Ovary (tissue), 9 donors: ENCODE data around the gene CKAP5. TPM values are rescaled to one million over a fixed set of nuclear protein-coding genes. Genes with fewer than 3 reads are reported as not detected.

Experiments used
- DNase-seq, 5 donors: peaks; one replicate each; pipeline ENCODE4 v3.0.0-alpha.2; 2019 to 2020
- H3K27ac ChIP-seq, 2 donors: fragments of 200-600 bp; one replicate each; pipeline versions ENCODE4 v1.5.1 to v1.8.0; 2019 to 2022
- H3K27me3 ChIP-seq: fragments of 200-600 bp; one replicate; pipeline ENCODE4 v1.8.0; 2022
- H3K36me3 ChIP-seq: fragments of 200-600 bp; sonication (generic); one replicate; pipeline ENCODE4 v1.5.1; 2019
- H3K4me1 ChIP-seq: one replicate; pipeline ENCODE4 v1.8.1; 2013; ENCODE audit warnings: mild to moderate bottlenecking, moderate library complexity; ENCODE audit not compliant: insufficient read depth
- H3K4me3 ChIP-seq: fragments of 200-600 bp; sonication (generic); one replicate; pipeline ENCODE4 v1.5.1; 2017
- H3K9me3 ChIP-seq, 2 donors: fragments of 200-600 bp in 1 of 2; sonication (generic) in 1 of 2; one replicate each; pipeline versions ENCODE4 v1.5.1 to v1.8.1; 2013 to 2019; ENCODE audit warnings: mild to moderate bottlenecking in 1 of 2, moderate library complexity in 1 of 2
- CTCF ChIP-seq, 3 donors: fragments of 450-650 bp in 2 of 3; fragments of 200-600 bp in 1 of 3; IDR thresholded peaks; one replicate each; pipeline versions ENCODE4 v1.5.1 to v1.8.0; 2016 to 2022; ENCODE audit warnings: antibody characterized with exemption in 3 of 3, mild to moderate bottlenecking in 1 of 3
- EP300 ChIP-seq: sonication (generic); formaldehyde crosslinking; IDR thresholded peaks from one replicate; pipeline ENCODE4 v1.6.1; 2017; ENCODE audit warnings: antibody characterized with exemption
- POLR2A ChIP-seq: fragments of 450-650 bp; IDR thresholded peaks from one replicate; pipeline ENCODE4 v1.6.1; 2017; ENCODE audit warnings: antibody characterized with exemption, mild to moderate bottlenecking, moderate library complexity
- WGBS, 3 donors: extraction: QIAGEN DNeasy Blood & Tissue Kit in 1 of 3; methylation state at CpG; one replicate each; pipeline versions ENCODE4 v1.1.5 to v1.1.7; 2013 to 2017; 5-methylcytosine and 5-hydroxymethylcytosine counted together
- intact Hi-C, 4 donors: fragments of 100-400 bp; cut with DNase I; formaldehyde crosslinking; loops; one replicate each; pipeline versions ENCODE4 v1.11.0 to v1.15.1; 2022 to 2023
- polyA plus RNA-seq, 2 donors: library from polyadenylated mRNA; stranded (reverse); fragments of 200-250 nt in 1 of 2; fragments of 350-450 nt in 1 of 2; fragmentation: Illumina TruSeq in 1 of 2; extraction: RNeasy Lipid Tissue Mini Kit (QIAGEN cat#74804) in 1 of 2; gene quantifications; one replicate each; pipeline ENCODE4 v1.2.3, GENCODE V29; 2013 to 2014
- total RNA-seq, 7 donors: library from RNA; depleted of rRNA in 2 of 7; stranded (reverse); fragments of >200 nt in 2 of 7; fragmentation: NEBNext Ultra II Directional in 3 of 7; extraction: Animal tissue kit (Norgen Biotek cat#: 25700) in 3 of 7; gene quantifications; one replicate each; pipeline versions ENCODE4 v1.1.0 to v1.2.4, GENCODE V29; 2016 to 2023
- donor health status: DM: no; HTN: no; CAD: no; lungs with moderate emphysema.
- donor health status: DM: no; HTN: no; CAD: no.
- donor health status: Bipolar disorder and iron deficiency.
- donor health status: DM: yes; HTN: yes; CAD: no.
- donor health status: DM: no; HTN: no; CAD: no.
- donor health status: DM: yes; HTN: yes; CAD: no.

CKAP5 gene
- total and polyA plus RNA-seq, 9 donors = 25.8 to 110 (median 91.5) TPM

GRCh38 chr11:46728659-46729040, 117.4 kb downstream of the CKAP5 start:
- H3K4me1 ChIP-seq = no peaks in the 10 kb centered on the region
- H3K4me3 ChIP-seq = no peak overlapping the region
- 71 to 82% (median 73%) methylated on average over 9 of the region's 9 CpGs for WGBS, 3 donors
- intact Hi-C loops = no loop called here
- no peaks in the 10 kb centered on the region for H3K9me3 ChIP-seq
- no peak overlapping the region for H3K27ac ChIP-seq
- DNase-seq = peak in 2 of 5 donors; percentile 2 to 17
- no peak for TF ChIP-seq POLR2A
- no peak for TF ChIP-seq CTCF (IDR thresholded peaks at IDR 0.05)
- no peak for TF ChIP-seq EP300
- no peaks in the 10 kb centered on the region for H3K36me3 ChIP-seq
- H3K27me3 ChIP-seq = no peaks in the 10 kb centered on the region

DNA sequence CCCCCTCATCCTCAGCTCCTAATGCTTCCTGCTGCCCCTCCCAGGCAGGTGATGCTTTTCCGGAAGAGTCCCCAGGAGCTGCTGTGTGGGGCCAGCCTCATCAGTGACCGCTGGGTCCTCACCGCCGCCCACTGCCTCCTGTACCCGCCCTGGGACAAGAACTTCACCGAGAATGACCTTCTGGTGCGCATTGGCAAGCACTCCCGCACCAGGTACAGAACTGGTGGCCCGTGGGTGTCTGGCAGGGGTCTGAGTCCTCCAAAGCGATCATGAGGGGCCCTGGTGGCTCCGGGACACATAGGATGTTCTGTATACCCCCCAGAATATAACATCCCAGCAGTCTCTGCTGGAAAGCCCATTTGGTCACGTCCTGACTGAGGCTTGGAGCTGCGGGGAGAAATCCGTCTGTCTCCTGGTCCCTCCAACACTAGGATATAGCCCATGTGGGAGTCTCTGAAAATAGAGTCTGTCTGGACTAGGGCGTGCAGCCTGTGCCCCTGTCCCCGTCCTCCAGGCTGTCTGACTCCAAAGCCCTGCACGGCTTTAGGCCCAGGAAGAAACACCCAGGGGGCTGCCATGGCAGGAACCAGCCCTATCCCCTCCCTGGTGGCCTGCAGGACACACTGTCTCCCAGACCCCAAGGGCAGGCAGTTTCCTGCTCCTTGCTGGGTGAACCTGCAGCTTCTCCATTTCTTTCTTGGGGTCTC, 118.0 kb downstream of the CKAP5 start:
- 88 to 91% (median 91%) methylated on average over 16 to 17 of the region's 17 CpGs for WGBS, 3 donors
- H3K9me3 ChIP-seq = no peaks in the 10 kb centered on the region
- intact Hi-C loops = no loop called here

DNA sequence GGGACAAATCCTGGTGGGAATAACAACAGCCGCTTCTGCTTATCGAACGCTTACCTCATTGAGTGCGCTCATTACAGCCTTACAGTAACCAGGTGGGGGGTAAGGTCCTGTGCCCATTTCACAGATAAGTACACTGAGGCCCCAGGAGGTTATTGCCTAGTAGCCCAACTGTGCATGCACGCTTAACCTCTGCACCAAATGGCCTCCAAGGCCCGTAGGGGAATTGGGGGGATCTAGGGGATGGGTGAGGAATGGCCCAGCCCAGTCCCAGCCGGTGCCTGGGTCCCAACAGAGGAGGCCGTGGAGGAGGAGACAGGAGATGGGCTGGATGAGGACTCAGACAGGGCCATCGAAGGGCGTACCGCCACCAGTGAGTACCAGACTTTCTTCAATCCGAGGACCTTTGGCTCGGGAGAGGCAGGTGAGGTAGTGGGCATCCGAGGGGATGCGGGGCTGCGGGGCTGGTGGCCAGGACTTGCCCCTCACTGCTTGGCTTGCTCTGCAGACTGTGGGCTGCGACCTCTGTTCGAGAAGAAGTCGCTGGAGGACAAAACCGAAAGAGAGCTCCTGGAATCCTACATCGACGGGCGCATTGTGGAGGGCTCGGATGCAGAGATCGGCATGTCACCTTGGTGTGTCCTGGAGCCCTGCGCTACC, 119.7 kb downstream of the CKAP5 start:
- no peaks in the 10 kb centered on the region for H3K9me3 ChIP-seq
- H3K36me3 ChIP-seq = no peaks in the 10 kb centered on the region
- no peak overlapping the region for H3K4me3 ChIP-seq
- WGBS, 3 donors = 90 to 94% (median 91%) methylated on average over 26 of the region's 26 CpGs
- H3K27ac ChIP-seq = no peak overlapping the region
- no peaks in the 10 kb centered on the region for H3K4me1 ChIP-seq
- no peaks in the 10 kb centered on the region for H3K27me3 ChIP-seq
- intact Hi-C loops = no loop called here
- DNase-seq = no peak
- TF ChIP-seq CTCF (IDR thresholded peaks at IDR 0.05) (no peak), POLR2A (no peak), EP300 (no peak)

More for the DNA sequence above, 118.0 kb downstream of the CKAP5 start:
- Histone ChIP-seq H3K27me3 (no peaks in the 10 kb centered on the region), H3K27ac (no peak overlapping the region), H3K36me3 (no peaks in the 10 kb centered on the region), H3K4me3 (no peak overlapping the region), H3K4me1 (no peaks in the 10 kb centered on the region)
- DNase-seq = peak in 2 of 5 donors; percentile 6 to 14
- TF ChIP-seq EP300 = no peak
- no peak for TF ChIP-seq POLR2A

DNA sequence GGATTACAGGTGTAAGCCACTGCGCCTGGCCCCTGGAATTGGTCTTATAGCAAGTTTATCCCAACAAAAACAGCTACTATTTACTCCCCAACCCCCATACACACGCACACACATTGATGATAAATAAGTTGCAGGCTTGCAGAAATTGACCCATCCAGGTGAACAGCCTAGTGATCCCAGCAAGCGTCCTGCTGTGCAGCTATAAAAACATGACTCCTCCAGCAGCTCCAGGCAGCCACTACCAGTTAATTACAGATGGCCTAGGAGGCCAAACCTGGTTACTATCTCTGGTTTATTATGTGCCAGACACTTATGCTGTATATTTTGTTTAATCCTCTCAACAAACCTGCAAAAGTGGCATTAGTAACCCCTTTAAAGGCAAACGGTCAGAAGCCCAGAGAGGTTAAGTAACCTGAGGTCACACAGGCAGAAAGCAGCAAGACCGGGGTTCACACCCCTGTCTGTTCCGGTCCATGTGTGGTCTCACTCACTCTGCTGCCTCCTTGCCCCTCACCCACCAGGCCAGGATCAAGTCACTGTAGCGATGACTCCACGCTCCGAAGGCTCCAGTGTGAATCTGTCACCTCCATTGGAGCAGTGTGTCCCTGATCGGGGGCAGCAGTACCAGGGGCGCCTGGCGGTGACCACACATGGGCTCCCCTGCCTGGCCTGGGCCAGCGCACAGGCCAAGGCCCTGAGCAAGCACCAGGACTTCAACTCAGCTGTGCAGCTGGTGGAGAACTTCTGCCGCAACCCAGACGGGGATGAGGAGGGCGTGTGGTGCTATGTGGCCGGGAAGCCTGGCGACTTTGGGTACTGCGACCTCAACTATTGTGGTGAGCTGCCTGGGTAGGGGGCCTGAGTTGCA, 120.5 kb downstream of the CKAP5 start:
- WGBS, 3 donors = 86 to 89% (median 88%) methylated on average over 19 of the region's 19 CpGs
- H3K36me3 ChIP-seq = no peaks in the 10 kb centered on the region
- TF ChIP-seq CTCF (IDR thresholded peaks at IDR 0.05) (no peak), POLR2A (no peak), EP300 (no peak)
- no peaks in the 10 kb centered on the region for H3K9me3 ChIP-seq
- H3K4me1 ChIP-seq = no peaks in the 10 kb centered on the region
- H3K27ac ChIP-seq = no peak overlapping the region
- H3K27me3 ChIP-seq = no peaks in the 10 kb centered on the region
- H3K4me3 ChIP-seq = no peak overlapping the region
- intact Hi-C loops = no loop called here
- no peak for DNase-seq
